ENCODE data around the gene FAH.

DNA sequence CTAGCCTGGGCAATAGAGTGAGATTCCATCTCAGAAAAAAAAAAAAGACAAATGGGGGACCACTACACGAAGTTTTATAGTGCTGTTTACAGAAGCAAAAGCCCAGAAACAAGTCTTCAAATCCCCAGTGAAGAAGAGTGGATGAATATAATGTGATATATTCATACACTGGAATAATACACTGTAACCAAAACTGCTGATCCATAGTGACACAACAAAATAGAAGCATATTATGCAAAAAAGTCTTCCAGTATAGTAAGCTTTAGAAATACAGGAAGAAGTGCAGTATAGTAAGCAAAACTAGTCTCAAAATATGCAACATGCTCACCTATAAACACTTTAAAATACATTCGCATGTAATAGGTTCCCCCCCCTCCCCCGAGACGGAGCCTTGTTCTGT is 11.9 kb upstream of the FAH start:
- TF ChIP-seq CTCF (IDR thresholded peaks at IDR 0.05; ENCODE audit: poor library complexity, severe bottlenecking) = no peak
- TF ChIP-seq, protein P1, sequence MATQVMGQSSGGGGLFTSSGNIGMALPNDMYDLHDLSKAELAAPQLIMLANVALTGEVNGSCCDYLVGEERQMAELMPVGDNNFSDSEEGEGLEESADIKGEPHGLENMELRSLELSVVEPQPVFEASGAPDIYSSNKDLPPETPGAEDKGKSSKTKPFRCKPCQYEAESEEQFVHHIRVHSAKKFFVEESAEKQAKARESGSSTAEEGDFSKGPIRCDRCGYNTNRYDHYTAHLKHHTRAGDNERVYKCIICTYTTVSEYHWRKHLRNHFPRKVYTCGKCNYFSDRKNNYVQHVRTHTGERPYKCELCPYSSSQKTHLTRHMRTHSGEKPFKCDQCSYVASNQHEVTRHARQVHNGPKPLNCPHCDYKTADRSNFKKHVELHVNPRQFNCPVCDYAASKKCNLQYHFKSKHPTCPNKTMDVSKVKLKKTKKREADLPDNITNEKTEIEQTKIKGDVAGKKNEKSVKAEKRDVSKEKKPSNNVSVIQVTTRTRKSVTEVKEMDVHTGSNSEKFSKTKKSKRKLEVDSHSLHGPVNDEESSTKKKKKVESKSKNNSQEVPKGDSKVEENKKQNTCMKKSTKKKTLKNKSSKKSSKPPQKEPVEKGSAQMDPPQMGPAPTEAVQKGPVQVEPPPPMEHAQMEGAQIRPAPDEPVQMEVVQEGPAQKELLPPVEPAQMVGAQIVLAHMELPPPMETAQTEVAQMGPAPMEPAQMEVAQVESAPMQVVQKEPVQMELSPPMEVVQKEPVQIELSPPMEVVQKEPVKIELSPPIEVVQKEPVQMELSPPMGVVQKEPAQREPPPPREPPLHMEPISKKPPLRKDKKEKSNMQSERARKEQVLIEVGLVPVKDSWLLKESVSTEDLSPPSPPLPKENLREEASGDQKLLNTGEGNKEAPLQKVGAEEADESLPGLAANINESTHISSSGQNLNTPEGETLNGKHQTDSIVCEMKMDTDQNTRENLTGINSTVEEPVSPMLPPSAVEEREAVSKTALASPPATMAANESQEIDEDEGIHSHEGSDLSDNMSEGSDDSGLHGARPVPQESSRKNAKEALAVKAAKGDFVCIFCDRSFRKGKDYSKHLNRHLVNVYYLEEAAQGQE (IDR thresholded peaks at IDR 0.05; ENCODE audit: borderline replicate concordance) = no peak
- TF ChIP-seq MXI1 (conservative IDR thresholded peaks at IDR 0.05; ENCODE audit: poor library complexity, severe bottlenecking) = no peak
- TF ChIP-seq EZH2 (IDR thresholded peaks at IDR 0.05; ENCODE audit: borderline replicate concordance, insufficient read depth, low read length, poor library complexity, severe bottlenecking) = no peak

Measured in neural cell (in vitro differentiated cells).